Stimulated activated CD8-positive, alpha-beta memory T cell treated with anti-CD3 and anti-CD28 coated beads, Interleukin-4, amount 100 ng/mL, for 48 hours (primary cell): Measurements from ENCODE around the gene S100A4.

Experiments used
- DNase-seq: peaks from one replicate; pipeline ENCODE4 v3.0.0-alpha.2; 2020

S100A4 gene

DNA sequence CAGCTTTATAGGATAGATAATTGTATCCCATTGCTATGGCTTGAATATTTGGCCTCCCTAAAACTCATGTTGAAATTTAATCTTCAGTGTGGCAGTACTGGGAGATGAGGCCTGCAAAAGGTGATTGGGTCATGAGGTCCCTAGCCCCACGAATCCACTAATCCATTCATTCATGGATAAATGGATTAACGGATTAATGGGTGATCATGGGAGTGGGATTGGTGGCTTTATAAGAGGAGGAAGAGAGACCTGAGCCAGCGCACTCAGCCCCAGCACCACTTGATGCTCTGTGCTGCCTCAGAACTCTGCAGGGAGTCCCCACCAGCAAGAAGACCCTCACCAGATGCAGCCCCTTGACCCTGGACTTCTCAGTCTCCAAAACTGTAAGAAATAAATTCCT is 41.8 kb downstream of the S100A4 start:
- DNase-seq = no peak

DNA sequence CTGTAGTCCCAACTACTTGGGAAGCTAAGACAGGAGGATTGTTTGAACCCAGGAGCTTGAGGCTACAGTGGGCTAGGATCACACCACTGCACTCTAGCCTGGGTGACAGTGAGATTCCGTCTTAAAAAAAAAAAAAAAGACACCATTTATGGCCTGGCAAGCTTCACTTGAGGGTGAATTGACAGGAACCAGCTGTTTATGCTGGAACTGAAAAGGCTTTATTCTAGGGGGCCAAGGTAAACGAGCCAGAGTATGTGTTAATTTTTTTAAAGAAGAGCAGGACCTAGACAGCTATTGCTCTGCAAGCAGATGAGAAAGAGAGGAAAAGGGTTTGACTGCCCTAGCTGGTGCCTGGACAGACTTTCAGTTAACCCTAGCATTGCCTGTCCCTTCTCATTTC is 46.9 kb downstream of the S100A4 start:
- DNase-seq = no peak

DNA sequence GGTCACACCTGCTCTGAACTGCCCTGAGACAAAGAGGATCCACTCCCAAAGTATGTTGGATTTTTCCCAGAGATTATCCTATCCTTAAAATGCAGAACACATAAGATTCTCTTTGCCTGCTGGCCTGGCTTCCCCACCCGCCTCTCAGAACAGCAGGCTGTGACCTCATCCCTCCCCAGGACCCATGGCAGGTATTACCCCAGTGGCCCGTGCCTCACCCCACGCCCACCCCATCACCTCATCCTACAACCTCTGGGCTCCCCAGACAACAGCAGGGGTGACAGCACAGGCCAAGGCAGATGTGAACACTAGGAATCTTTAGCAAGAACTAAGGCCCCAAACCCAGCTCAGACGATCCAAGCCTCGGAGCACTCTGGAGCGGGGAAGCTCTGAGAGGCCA is 50.1 kb downstream of the S100A4 start:
- DNase-seq = no peak

DNA sequence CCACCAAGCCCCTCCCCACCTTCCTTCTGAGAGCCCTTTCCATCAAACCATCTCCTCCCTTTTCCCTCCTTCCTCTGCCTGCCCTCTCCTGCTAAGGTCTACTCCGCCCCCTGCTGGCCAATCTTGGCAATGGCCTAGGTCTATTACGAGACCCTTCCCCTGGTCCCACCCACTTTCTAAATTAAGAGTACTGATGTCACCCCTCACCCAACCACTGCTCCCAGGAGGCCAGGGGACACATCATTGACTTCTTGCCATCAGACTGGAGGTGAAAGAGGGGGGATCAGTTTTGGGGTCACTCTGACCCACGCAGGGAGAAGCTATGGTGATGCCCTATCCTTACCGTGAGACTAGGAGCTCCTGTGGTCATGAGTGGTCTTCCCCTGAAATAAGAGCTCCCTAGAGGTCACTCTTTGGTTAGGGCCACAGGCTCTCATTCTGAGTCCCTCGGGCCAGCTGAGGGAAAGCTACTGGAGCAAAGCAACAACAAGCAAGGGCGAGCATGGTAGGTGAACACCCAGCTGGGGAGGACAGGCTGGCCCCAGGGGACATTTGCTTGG is 50.5 kb downstream of the S100A4 start:
- DNase-seq = peak; percentile 96
